ENCODE data around the gene CARNS1.

- TF ChIP-seq POLR2A (IDR thresholded peaks at IDR 0.05) (no peak), CTCF (IDR thresholded peaks at IDR 0.05) (no peak)
Observed at GRCh38 chr11:67365736-67366444, 49.6 kb upstream of the CARNS1 start.

Data from testis (tissue), 2 donors.